ENCODE data around the gene ANKRD9.

DNA sequence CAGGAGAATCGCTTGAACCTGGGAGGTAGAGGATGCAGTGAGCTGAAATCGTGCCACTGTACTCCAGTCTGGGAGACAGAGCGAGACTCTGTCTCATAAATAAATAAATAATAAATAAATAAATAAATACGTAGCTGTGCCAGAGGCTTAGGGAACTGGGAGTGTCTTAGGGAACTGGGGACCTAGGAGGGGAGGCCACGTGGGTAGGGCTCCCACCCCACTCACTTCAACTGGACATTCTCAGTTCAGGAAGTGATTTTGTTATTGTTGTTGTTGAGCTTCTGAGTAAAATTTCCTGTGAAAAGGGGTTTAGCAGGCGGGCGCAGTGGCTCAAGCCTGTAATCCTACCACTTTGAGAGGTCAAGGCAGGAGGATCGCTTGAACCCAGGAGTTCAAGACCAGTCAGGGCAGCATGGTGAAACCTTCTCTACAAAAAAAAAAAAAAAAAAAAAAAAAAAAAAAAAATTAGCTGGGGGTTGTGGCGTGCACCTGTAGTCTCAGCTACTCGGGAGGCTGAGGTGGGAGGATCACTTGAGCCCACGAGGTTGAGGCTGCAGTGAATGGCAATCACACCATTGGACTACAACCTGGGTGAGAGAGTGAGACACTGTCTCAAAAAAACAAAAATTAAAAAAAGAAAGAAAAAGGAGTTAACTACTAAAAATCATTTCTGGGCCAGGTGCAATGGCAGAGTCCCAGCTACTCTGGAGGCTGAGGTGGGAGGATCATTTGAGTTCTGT, 19.0 kb upstream of the ANKRD9 start:
- TF ChIP-seq, protein P1, sequence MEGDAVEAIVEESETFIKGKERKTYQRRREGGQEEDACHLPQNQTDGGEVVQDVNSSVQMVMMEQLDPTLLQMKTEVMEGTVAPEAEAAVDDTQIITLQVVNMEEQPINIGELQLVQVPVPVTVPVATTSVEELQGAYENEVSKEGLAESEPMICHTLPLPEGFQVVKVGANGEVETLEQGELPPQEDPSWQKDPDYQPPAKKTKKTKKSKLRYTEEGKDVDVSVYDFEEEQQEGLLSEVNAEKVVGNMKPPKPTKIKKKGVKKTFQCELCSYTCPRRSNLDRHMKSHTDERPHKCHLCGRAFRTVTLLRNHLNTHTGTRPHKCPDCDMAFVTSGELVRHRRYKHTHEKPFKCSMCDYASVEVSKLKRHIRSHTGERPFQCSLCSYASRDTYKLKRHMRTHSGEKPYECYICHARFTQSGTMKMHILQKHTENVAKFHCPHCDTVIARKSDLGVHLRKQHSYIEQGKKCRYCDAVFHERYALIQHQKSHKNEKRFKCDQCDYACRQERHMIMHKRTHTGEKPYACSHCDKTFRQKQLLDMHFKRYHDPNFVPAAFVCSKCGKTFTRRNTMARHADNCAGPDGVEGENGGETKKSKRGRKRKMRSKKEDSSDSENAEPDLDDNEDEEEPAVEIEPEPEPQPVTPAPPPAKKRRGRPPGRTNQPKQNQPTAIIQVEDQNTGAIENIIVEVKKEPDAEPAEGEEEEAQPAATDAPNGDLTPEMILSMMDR (IDR thresholded peaks at IDR 0.05), result no peak
- TF ChIP-seq POLR2A (IDR thresholded peaks at IDR 0.05) (no peak), POLR2AphosphoS5 (IDR thresholded peaks at IDR 0.05) (no peak)

All from upper lobe of left lung (tissue), 4 donors.